Ishikawa (cell line): ENCODE data around the gene JADE1.

Source experiments
- CEBPB ChIP-seq: IDR thresholded peaks from 2 replicates; pipeline ENCODE4 v1.6.1; 2012
- CREB1 ChIP-seq: IDR thresholded peaks from 2 replicates; pipeline ENCODE4 v1.6.1; 2012; ENCODE audit warnings: low read depth
- EGR1 ChIP-seq: IDR thresholded peaks from 2 replicates; pipeline ENCODE4 v1.6.1; 2012
- EP300 ChIP-seq: IDR thresholded peaks from 2 replicates; pipeline ENCODE4 v1.6.1; 2012; ENCODE audit warnings: borderline replicate concordance
- FOXM1 ChIP-seq: IDR thresholded peaks from 2 replicates; pipeline ENCODE4 v1.6.1; 2012; ENCODE audit warnings: low read depth, borderline replicate concordance
- MAX ChIP-seq: IDR thresholded peaks from 2 replicates; pipeline ENCODE4 v1.6.1; 2012
- NFIC ChIP-seq: IDR thresholded peaks from 2 replicates; pipeline ENCODE4 v1.6.1; 2012
- RAD21 ChIP-seq: IDR thresholded peaks from 2 replicates; pipeline ENCODE4 v1.6.1; 2012; ENCODE audit warnings: low read depth
- TAF1 ChIP-seq: IDR thresholded peaks from 2 replicates; pipeline ENCODE4 v1.6.1; 2012; ENCODE audit warnings: low read depth, mild to moderate bottlenecking
- TCF12 ChIP-seq: IDR thresholded peaks from 2 replicates; pipeline ENCODE4 v1.6.1; 2012; ENCODE audit warnings: low read depth
- TEAD4 ChIP-seq: IDR thresholded peaks from 2 replicates; pipeline ENCODE4 v1.6.1; 2012
- YY1 ChIP-seq: IDR thresholded peaks from 2 replicates; pipeline ENCODE4 v1.6.1; 2012; ENCODE audit warnings: low read depth
- ZBTB7A ChIP-seq: IDR thresholded peaks from 2 replicates; pipeline ENCODE4 v1.6.1; 2012; ENCODE audit warnings: low read depth
- TF ChIP-seq, protein P1 (sequence below): IDR thresholded peaks from 2 replicates; pipeline ENCODE4 v1.6.1; 2012
- TF ChIP-seq, protein P2 (sequence below): IDR thresholded peaks from 2 replicates; pipeline ENCODE4 v1.6.1; 2012; ENCODE audit warnings: low read depth, mild to moderate bottlenecking

The JADE1 gene

GRCh38 chr4:128908735-128909134, 99.2 kb downstream of the JADE1 start:
- TF ChIP-seq EP300, result no peak
- TF ChIP-seq FOXM1, result no peak
- no peak for TF ChIP-seq EGR1
- TF ChIP-seq TEAD4, result no peak
- TF ChIP-seq, protein P1, sequence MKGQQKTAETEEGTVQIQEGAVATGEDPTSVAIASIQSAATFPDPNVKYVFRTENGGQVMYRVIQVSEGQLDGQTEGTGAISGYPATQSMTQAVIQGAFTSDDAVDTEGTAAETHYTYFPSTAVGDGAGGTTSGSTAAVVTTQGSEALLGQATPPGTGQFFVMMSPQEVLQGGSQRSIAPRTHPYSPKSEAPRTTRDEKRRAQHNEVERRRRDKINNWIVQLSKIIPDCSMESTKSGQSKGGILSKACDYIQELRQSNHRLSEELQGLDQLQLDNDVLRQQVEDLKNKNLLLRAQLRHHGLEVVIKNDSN, result no peak
- TF ChIP-seq, protein P2, sequence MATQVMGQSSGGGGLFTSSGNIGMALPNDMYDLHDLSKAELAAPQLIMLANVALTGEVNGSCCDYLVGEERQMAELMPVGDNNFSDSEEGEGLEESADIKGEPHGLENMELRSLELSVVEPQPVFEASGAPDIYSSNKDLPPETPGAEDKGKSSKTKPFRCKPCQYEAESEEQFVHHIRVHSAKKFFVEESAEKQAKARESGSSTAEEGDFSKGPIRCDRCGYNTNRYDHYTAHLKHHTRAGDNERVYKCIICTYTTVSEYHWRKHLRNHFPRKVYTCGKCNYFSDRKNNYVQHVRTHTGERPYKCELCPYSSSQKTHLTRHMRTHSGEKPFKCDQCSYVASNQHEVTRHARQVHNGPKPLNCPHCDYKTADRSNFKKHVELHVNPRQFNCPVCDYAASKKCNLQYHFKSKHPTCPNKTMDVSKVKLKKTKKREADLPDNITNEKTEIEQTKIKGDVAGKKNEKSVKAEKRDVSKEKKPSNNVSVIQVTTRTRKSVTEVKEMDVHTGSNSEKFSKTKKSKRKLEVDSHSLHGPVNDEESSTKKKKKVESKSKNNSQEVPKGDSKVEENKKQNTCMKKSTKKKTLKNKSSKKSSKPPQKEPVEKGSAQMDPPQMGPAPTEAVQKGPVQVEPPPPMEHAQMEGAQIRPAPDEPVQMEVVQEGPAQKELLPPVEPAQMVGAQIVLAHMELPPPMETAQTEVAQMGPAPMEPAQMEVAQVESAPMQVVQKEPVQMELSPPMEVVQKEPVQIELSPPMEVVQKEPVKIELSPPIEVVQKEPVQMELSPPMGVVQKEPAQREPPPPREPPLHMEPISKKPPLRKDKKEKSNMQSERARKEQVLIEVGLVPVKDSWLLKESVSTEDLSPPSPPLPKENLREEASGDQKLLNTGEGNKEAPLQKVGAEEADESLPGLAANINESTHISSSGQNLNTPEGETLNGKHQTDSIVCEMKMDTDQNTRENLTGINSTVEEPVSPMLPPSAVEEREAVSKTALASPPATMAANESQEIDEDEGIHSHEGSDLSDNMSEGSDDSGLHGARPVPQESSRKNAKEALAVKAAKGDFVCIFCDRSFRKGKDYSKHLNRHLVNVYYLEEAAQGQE, result no peak
- TF ChIP-seq TCF12, result no peak
- no peak for TF ChIP-seq CREB1
- no peak for TF ChIP-seq YY1
- no peak for TF ChIP-seq TAF1
- no peak for TF ChIP-seq RAD21
- TF ChIP-seq MAX, result no peak
- TF ChIP-seq CEBPB, result no peak
- TF ChIP-seq NFIC, result no peak
- no peak for TF ChIP-seq ZBTB7A

DNA sequence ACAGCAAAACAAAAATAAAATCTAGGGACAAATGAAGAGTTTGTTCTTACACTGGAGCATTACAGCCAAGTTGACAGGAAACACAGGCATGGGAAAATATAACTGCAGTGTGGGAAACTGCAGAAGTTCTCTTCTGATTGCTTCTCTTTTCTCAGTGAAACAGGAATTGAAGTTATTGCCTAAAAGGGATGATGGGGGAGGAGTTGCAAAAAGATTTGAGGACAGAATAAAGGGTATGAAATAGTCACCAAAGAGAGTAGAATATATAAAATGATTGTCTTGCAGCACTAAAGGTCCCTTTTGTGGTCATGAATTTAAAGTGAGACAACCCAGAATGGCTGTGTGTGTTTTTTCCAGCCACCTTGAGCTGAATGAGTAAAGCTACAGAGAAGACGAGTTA, 103.7 kb downstream of the JADE1 start:
- TF ChIP-seq NFIC (no peak), CEBPB (no peak), TEAD4 (no peak), ZBTB7A (no peak), FOXM1 (no peak), CREB1 (no peak), EGR1 (no peak), MAX (no peak), EP300 (no peak), YY1 (no peak), RAD21 (no peak), TAF1 (no peak), TCF12 (no peak)
- TF ChIP-seq, protein P2, result no peak
- TF ChIP-seq, protein P1, result no peak

DNA sequence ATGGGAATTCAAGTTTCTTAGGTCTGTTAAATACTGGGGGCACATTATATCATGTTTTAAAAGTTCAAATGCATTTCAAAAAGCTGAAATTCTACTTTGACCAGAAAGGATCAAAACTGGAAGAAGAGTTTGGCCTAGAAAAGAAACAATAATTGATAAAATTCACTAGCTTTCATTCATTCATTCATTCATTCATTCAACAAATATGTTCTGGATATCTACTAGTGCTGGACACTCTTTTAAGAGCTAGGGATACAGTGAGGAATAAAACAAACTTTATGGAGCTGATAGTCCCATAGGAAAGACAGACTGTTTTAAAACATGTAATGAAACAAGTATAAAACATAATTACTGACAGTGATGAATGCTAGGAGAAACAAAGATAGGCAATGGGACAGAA, 106.0 kb downstream of the JADE1 start:
- TF ChIP-seq CREB1 (no peak), CEBPB (no peak), TEAD4 (no peak), EP300 (no peak), YY1 (no peak), TCF12 (no peak), NFIC (no peak), EGR1 (no peak), RAD21 (no peak), ZBTB7A (no peak), TAF1 (no peak), MAX (no peak), FOXM1 (no peak)
- TF ChIP-seq, protein P2, result no peak
- TF ChIP-seq, protein P1, result no peak

GRCh38 chr4:128916832-128917231, 107.3 kb downstream of the JADE1 start:
- no peak for TF ChIP-seq NFIC
- no peak for TF ChIP-seq YY1
- no peak for TF ChIP-seq TCF12
- TF ChIP-seq EGR1, result no peak
- TF ChIP-seq, protein P1, result no peak
- TF ChIP-seq, protein P2, result no peak
- no peak for TF ChIP-seq FOXM1
- no peak for TF ChIP-seq CEBPB
- no peak for TF ChIP-seq CREB1
- no peak for TF ChIP-seq ZBTB7A
- no peak for TF ChIP-seq TAF1
- no peak for TF ChIP-seq TEAD4
- no peak for TF ChIP-seq EP300
- no peak for TF ChIP-seq RAD21
- TF ChIP-seq MAX, result no peak
